Ishikawa (cell line): Measurements from ENCODE around the gene ARMS2.

Experiments
- EGR1 ChIP-seq: IDR thresholded peaks from 2 replicates; pipeline ENCODE4 v1.6.1; 2012
- EP300 ChIP-seq: IDR thresholded peaks from 2 replicates; pipeline ENCODE4 v1.6.1; 2012; ENCODE audit warnings: borderline replicate concordance
- MAX ChIP-seq: IDR thresholded peaks from 2 replicates; pipeline ENCODE4 v1.6.1; 2012
- RAD21 ChIP-seq: IDR thresholded peaks from 2 replicates; pipeline ENCODE4 v1.6.1; 2012; ENCODE audit warnings: low read depth
- REST ChIP-seq: IDR thresholded peaks from 2 replicates; pipeline ENCODE4 v1.6.1; 2012; ENCODE audit warnings: low read depth, mild to moderate bottlenecking
- YY1 ChIP-seq: IDR thresholded peaks from 2 replicates; pipeline ENCODE4 v1.6.1; 2012; ENCODE audit warnings: low read depth

- TF ChIP-seq REST = no peak
- TF ChIP-seq EP300 = no peak
- no peak for TF ChIP-seq MAX
- no peak for TF ChIP-seq EGR1
- no peak for TF ChIP-seq RAD21
- TF ChIP-seq YY1 = no peak
Measured at GRCh38 chr10:122493761-122494160, 39.3 kb downstream of the ARMS2 start.
